Measurements from ENCODE around the gene SLC38A8.

SLC38A8 gene

DNA sequence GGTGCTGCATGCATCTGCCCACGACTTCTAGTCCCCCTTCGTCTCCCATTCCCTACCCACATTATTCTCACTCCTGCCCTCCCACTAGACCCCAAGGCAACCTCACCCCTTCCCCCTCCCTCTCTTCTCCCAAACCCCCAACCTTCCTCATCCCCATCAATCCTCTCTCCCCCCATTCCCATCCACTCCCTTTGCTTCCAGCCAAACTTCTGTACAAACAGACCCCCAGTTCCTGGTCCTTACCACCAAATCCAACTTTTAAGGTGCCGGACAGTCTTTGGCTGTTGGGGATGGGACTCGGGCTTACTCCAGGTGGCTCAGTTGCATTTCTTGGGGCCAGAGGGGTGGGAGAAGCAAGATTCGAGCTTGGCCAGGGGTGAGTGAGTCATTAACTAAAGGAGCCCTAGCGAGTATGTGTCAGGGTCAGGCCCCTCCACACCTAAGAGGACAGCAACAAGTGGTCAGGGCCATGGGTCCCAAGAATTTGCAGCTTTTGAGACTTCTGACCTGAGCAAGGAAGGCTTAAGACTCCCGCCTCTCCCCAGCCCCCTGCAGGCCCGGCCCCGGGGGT lies at the start of gene SLC38A8:
TSS of gene SLC38A8 (minus strand) at position 488 of the 571 bp plus-strand sequence. CDS start 638 bp downstream, outside the sequence.
- no peak for DNase-seq

DNA sequence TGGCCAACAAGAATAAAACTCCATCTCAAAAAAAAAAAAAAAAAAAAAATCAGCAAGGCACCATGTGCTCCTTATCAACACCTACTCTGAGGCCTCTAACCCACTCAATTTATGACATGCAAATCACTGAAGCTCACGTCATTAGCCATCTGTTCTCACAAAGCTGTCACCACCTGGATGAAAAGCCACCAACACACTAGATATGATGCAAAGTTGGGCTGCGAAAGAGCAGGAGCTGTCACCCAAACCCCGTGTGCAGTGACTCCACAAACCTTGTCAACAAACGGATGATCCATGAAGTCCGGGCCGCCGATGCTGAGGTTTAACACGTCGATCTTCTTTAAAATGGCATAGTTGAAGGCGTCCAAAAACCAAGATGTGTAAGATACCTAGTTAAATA lies 48.9 kb upstream of the SLC38A8 start:
- DNase-seq = no peak

DNA sequence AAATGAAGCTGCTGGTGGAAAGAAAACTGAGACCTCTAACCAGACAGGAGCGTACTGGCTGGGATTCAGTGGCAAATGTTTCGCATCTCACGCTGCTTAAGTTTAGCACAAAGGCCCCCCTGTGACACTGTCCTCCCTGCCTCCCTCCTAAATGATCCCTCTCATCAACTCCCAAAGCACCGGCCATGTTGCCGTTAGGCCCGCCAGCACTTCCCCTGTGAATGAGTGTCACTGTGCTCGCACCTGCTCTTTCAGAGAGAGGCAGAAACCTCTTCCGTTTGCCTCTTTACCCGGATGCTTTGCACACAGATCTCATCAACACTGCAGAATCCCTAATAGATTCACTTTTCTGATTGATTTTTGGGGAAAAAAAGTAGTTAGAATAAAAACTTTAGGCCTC lies 47.6 kb upstream of the SLC38A8 start:
- DNase-seq = no peak

DNA sequence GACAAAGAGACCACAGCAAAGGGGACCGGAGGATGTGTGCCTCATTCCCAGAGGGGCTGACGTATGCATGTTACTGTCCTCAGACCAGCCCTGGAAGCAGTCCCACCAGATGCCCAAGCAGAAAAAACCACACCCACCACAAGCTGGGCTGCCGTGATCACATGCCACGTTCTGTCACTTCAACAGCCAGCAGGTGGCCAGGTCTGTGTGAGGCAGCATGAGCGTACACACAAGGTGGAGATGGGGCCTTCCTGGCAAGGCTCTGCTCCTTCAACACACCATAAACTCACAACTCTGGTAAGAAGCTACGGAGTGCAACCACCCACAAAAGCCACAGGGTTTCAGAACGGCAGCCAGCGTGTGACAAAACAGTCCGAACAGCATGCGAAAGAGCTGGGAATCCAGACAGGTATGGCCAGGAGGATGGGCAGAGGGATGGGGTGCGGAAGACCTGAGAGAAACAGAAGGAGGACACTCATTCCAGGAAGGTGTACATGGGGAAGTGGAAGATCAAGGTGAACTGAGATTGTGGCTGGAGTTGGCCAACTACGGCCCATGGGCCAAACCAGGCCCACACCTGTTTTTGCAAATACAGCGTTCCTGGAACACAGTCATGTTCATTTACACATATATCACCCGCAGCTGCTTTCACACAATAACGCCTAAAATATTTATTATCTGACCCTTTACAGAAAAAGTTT lies 46.2 kb upstream of the SLC38A8 start:
- DNase-seq = peak; percentile 75

DNA sequence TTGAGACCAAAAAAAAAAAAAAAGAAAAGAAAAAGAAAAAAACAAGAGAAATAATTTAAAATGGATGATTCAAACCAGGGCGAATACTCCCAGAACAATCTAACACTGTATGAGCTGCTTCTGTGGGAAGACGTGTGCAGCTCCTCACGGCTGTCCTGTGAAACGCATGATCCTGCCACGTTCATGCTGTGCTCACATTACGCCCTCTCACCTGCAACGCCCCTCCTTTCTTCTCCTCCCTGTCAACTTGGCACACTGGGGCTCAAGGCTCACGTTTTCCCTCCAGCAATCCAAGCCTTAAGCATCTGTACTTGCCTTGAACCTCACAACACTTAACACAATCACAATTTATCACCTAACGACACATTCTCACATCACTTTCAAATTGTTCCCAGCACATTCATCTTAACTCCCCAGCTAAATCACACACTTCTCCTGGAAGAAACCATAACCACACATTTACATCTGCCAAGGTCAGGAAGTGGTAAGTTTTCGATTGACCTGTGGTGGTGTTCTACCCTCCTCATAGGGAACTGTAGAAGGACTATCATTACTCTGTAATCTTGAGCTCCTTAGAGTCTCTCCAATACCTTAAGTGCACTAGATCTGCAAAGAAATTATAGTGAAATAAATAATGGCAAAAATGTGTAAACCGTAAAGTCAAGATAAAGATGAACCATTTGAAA lies 45.0 kb upstream of the SLC38A8 start:
- DNase-seq = peak; percentile 31

DNA sequence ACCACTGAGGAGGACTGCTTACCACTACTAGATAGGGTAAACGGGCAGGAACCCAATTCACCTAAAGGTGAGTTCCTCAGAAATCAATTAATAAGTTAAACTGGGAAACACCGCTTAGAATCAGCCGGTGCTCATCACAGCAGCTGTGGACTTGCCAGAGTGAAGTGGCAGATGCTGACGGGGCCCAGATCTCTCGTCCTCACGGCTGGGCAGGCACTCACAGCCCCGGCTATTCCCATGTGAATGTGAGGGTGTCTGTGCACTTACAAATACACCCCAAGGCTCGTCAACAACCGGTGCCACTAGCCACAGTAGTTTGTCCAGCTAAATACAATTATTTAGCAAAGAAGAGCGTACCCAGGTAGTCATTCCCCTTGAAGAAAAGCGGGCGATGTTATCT lies 44.4 kb upstream of the SLC38A8 start:
- DNase-seq = no peak

DNA sequence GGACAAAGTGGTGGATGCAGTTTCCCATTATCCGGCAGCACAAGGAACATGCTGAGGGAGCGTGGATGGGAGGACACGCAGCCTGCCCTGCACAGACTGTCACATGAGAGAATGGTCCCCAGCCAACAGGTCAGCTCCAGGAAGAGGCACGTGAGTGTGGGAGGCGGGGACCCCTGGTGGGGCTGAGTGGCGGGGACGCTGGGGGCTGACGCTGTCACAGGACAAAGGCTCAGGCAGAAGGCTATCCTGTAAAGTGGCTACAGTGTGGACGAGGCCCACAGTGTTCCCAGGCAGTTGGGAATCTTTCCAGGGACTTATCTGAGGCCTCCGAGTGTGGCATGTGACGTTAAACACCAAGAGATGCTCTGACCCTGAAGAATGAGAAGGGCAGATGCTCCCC lies 43.7 kb upstream of the SLC38A8 start:
- DNase-seq = no peak

DNA sequence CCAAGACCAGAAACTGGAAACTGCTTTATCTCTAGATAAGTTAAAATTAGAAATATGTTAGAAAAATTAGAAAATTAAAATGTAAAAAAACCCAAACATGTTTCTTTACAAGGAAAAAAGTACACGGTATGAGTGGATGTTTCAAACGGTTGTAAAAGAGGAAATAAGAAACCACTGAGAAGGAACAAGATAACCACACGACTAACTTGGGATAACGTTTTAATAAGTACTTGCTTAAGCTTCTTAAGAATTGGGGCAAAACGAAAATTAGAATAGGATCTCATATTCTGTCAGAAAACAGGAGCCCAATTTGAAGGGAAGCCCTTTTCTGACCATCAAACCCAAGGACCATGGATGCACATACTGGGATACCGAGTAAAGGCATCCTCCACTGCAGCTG lies 43.2 kb upstream of the SLC38A8 start:
- peak; percentile 68 for DNase-seq

DNA sequence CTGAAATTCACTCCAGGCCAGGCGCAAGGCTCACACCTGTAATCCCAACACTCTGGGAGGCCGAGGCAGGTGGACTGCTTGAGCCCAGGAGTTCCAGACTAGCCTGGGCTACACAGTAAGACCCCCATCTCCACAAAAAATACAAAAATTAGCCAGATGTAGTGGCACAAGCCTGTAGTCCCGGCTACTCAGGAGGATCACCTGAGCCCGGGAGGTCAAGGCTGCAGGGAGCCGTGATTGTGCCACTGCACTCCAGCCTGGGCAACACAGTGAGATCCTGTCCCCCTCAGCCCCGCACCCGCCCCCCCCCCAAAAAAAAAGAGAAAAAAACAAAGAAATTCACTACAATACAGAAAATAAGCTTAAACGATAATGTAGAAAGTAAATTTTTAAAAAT lies 42.7 kb upstream of the SLC38A8 start:
- DNase-seq = no peak

DNA sequence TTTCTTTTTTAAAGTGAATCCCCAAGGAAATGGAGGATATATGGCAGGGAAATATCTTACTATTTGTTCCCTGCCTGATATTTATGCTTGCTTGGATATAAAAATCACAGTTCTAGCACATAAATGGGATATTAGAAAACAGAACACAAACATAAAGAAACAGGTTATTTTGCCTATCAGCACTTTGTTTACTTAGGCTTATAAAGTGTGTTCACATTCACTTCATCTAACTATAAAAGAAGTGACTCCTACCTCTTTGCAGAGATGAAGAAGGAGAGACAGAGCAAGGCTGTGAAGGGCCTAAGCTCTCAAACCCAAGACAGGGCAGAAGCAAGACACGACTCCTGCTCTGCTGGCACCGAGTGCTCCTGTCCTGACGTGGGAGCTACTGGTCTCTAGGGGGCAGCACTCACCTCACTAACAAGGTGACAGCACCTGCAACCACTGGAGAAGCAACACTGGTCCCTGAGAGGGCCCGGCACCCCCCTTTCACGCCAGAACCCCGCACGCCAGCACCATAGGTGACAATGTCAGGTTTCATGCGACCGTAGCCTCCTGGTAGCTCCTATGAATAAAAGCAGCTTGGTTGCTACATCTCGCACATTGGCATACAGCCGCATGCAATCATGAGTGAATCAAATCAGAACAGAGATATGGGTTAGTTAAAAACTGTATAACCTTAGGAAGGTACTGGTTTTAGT lies 42.1 kb upstream of the SLC38A8 start:
- DNase-seq = peak; percentile 87

DNA sequence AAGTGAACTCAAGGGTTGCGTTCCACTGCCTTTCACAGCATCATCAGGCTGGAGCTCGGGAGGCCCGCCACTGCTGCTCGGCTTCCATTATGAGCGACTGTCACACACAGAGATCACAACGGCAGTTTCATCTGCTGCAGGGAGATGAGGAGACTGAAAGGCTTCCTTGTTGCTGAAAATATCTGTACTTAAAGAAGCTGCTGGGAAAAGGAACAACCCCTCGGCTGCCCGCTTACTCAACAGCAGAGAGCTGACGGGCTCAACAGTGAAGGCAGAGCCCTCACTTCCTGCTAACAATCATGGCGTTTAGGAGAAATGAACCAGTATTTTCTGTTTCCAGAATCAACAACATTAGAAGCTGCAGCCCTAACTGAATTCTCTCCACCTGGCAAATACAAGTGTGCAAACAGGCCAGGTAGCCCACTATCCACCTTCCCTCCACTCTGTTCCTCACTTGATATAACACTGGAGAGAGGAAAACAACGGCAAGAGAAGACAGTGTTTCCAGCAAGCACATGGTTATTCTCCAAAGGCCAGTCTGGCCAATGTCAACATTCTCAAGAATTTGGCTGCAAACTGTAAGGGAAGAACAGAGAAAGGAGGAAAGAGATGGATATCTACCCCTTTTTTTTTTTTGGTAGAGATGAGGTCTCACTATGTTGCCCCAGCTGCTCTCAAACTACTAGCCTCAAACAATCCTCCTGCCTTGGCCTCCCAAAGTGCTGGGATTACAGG lies 40.4 kb upstream of the SLC38A8 start:
- DNase-seq = no peak

DNA sequence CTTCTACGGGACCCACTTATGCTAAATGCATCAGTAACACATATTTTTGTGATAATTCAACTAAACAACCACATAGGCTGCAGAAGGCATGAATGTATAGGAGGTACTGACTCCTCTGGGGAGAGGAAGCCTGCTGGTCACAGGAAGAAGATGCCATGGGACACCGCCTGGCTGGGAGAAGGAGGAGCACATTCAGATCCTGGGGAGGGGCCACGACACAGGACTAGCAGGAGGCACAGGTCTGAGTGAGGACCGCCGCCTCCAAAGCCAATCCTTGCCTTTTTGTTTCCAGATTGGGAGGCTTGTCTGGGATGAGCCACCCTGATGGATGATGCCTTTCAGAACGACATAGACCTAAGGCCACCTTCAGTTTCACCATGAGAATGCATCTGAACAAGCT lies 39.5 kb upstream of the SLC38A8 start:
- DNase-seq = no peak

DNA sequence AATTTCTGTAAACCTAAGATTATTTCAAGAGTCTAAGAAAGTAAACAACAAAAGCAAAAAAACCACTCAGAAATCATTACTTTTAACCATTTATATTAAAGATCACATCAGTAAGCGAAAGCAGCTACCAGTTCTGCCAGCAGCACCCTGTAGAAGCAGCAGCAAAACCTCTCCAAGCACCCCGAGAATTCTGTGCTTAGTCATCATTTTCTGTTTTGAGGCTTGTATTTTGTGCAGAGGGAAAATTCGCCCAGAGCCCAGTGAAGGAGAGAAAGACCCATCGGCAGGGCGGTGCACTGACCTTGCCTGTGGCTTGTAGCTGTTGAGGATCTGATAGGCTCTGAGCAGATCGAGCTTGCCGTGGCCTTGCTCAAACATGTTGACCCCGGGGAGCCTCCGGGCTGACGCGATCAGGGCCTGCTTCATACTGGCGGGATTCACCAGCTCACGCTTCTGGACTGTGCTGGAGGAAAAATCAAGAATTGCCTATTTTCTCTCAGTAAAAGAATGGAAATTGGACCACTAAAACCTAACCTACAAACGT lies 38.9 kb upstream of the SLC38A8 start:
- DNase-seq = no peak

DNA sequence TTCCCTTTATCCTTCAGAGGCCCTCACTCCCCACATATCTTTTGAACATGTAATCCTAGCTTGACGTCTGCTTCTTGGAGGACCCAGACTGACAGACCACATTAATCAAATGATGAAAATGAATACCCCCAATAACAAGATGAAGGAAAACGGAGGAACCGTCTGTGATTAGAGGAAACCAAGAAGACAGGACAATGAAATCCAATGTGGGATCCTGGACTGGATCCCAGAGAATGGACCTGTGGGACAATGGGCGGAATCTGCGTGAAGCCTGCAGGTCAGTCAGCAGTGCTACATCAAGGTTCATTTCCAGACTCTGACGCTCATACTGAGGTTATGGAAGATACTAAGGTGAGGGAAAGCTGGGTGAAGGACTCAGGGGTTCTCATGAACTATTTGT lies 38.2 kb upstream of the SLC38A8 start:
- DNase-seq = no peak

DNA sequence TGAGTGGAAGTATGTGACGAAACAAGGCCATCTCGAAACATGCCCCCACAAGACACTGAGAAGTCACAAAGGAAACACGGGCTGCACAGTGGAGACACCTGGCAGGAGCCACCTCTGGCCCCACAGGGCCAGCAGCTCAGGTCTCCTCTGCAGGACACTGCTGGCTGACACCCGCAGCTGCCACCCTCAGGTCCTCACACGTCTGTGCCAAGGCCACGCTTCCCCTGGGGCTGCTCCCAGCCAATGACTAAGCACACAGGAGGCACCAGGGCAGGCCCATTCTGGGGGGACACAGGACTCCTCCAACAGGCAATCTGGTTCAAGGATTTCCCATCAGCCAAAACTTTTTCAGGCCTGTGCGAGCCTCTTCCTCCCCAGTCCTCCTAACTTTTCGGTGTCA lies 37.8 kb upstream of the SLC38A8 start:
- DNase-seq = no peak

DNA sequence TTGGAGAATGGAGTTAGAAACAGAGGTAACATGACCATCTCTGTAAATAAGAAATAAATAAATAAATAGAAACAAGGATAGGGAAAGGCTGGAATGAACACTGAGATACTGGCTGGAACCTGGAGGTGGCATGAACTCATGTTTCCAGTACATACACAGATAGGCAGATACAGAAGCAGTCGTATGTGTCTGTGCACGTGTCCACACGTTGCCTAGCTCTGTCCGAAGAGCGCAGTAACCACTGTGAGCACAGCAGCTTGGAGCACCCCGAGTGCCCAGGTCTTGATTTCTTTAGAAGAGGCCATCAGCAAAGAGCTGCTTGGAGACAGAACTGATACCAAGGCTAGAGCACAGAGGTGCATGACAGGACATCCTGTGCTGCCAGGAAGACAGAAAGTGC lies 37.1 kb upstream of the SLC38A8 start:
- no peak for DNase-seq

DNA sequence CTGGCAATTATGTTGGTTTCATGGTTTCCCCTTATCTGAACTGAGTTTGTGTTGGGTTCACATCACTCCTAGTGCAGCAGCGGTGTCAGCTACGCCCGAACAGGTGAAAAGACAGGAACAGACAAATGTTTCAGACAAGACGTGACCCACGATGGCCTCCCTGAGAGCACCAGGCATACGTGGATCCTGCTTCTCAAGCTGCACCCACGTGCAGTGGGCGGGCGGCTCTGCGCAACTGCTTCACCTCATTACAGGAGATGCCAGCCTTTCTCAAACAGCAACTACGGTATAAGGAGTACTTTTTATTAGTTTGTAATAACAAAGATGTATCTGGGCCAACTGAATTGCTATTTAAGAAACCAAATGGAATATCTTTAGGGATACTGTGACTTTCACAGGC lies 32.8 kb upstream of the SLC38A8 start:
- no peak for DNase-seq

DNA sequence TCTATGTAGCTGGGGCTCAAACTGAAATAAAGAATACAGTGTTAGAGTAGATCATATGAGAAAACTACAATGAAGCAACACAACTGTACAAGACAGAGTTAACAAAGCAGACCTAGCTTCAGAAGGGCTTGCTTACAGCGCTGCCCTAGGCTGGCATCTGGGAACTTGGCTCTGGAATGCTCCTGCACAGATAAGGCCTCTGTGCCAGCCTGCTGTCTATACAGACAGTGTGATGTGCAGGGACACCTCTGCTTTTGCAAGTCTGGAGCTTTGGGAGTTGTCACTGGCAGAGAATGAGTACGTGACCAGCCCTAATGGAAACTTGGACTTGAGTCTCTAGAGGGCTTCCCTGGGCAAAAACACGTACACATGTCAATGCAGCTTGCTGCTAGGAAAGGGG lies 32.1 kb upstream of the SLC38A8 start:
- no peak for DNase-seq

DNA sequence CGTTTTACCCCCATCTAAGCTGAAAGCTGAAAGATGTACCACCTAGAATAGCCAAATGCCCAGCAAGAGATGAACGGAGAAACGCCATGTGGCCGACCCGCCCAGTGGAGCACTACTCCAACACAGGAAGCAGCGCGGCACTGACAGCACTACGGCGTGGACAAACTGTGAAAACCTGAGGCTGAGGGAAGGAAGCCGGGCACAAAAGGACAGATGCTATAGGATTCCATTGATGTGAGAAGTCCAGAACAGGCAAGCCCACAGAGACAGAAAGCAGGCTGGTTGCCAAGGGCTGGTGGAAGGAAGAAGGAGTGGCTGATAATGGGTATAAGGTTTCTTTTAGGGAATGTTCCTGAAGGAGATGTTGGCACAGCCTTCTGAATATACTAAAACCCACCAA lies 29.4 kb upstream of the SLC38A8 start:
- no peak for DNase-seq

DNA sequence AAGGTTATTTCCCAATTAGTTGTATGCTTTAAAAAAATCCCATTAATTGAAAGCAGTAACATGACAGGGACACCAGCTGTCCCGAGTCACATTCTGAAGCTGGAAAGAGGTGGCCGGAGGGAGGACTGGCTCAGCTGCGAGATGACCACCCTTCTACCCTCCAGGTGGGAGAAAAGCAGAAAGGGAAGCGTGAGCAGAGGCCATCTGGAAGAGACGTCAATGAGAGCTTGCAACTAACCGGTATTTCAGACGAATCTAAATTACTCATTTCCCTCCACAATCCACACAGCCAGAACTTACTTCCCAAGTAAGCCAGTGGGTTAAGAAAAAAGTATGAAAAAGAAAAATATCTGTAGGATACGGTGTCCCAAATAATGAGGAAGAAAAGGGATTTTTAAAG lies 28.5 kb upstream of the SLC38A8 start:
- no peak for DNase-seq

DNA sequence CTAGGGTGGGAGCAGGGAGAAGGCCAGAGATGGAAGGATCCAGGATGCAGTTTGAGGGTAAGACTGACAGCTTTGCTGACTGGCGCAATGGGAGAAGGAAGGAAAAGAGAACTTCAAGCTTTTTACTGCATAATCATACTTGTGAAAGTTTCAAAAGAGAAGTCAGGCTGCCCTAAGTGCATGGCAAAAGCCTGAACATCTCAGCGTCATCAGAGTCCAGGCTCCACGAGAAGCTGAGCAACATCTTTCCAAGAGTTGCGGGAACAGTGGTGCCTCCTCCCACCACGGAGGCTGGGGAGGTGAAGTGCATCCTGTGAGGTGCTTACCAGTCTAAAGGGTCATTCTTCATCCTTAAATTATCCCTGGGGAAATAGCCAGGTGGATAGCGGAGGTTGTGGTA lies 26.9 kb upstream of the SLC38A8 start:
- no peak for DNase-seq

DNA sequence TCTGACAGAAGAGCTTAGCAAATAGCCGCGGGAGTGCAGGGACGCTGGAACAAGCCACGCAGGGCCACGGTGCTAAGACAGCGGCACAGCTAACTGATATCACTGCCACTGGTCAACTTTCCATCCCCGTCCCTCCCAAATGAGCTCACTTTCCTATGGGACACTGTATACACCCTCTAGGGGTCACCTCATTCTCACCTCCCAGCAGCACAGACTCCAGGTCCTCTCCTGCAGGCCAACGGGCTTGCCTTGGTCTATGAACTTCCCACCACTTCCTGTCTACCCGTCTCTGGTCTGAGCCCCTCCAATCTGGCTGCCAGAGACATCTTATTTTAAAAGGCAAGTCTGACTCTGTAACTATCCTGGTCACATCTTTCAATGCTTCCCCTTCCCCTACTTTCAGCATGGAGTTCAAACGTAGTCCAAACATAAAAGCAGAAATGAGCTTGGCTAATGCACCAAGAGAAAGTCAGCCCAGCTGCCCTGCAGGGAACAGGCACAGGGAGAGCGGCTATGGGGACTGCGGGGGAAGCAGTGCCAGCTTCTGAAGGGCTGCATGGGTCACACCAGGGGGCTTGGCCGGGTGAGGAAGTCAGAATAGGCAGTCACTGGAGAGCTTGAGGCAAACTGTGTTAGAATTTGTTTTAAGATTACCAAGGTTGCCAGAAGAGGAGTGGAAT lies 26.3 kb upstream of the SLC38A8 start:
- DNase-seq = no peak

Measured in hematopoietic multipotent progenitor cell treated with erythropoietin and hydrocortisone succinate and interleukin-3 and kit ligand, for 6 days (in vitro differentiated cells).